NCI-H748 treated with DMSO at 0.1 percent for 48 hours (cell line): ENCODE data around the gene FLNC.

Source experiments
- DNase-seq: peaks from one replicate; lab custom pipeline; 2025; lab: John Stamatoyannopoulos, UW

FLNC gene

GRCh38 chr7:128830231-128831177 is at the start of gene FLNC:
FLNC (plus strand) TSS chr7:128830406; CDS start chr7:128830638, 232 bp downstream.
- DNase-seq: no peak

- no peak for DNase-seq
Observed at GRCh38 chr7:128781126-128781525, 49.1 kb upstream of the FLNC start.

- DNase-seq: no peak
Observed at GRCh38 chr7:128781851-128782250, 48.4 kb upstream of the FLNC start.

GRCh38 chr7:128783143-128783861 is 46.9 kb upstream of the FLNC start:
- DNase-seq: no peak

GRCh38 chr7:128785738-128786137 is 44.5 kb upstream of the FLNC start:
- no peak for DNase-seq

GRCh38 chr7:128788446-128789412 is 41.5 kb upstream of the FLNC start:
- no peak for DNase-seq

GRCh38 chr7:128790315-128791041 is 39.7 kb upstream of the FLNC start:
- DNase-seq: no peak

GRCh38 chr7:128791121-128791971 is 38.9 kb upstream of the FLNC start, which contains the start of gene CCDC136:
CCDC136 (plus strand) TSS chr7:128791968; CDS start chr7:128792412, 444 bp downstream.
- peak; percentile 25 for DNase-seq

- DNase-seq: no peak
Observed at GRCh38 chr7:128791972-128792327, 38.3 kb upstream of the FLNC start.

GRCh38 chr7:128792471-128793180 is 37.6 kb upstream of the FLNC start:
- DNase-seq: no peak

- no peak for DNase-seq
Observed at GRCh38 chr7:128793181-128793547, 37.0 kb upstream of the FLNC start.

GRCh38 chr7:128794020-128794419 is 36.2 kb upstream of the FLNC start:
- DNase-seq: no peak

GRCh38 chr7:128794436-128794835 is 35.8 kb upstream of the FLNC start:
- DNase-seq: no peak

- no peak for DNase-seq
Observed at GRCh38 chr7:128795129-128795528, 35.1 kb upstream of the FLNC start.

- DNase-seq: no peak
Observed at GRCh38 chr7:128796327-128796726, 33.9 kb upstream of the FLNC start.

GRCh38 chr7:128799451-128799850 is 30.8 kb upstream of the FLNC start:
- DNase-seq: no peak

GRCh38 chr7:128800567-128800966 is 29.6 kb upstream of the FLNC start:
- no peak for DNase-seq

- DNase-seq: no peak
Observed at GRCh38 chr7:128801003-128801402, 29.2 kb upstream of the FLNC start.

GRCh38 chr7:128801667-128802418 is 28.4 kb upstream of the FLNC start:
- no peak for DNase-seq
